GM19240 (cell line): ENCODE data around the gene PDE8A.
"Not testable (repeated sequence)": the region's sequence is repeated elsewhere in the genome, so short reads cannot be mapped to it uniquely, and the experiment has no call there.

Experiments
- DNase-seq: peaks from one replicate; pipeline ENCODE4 v3.0.0; 2011; ENCODE audit warnings: low spot score; ENCODE audit not compliant: insufficient read length

PDE8A gene

DNA sequence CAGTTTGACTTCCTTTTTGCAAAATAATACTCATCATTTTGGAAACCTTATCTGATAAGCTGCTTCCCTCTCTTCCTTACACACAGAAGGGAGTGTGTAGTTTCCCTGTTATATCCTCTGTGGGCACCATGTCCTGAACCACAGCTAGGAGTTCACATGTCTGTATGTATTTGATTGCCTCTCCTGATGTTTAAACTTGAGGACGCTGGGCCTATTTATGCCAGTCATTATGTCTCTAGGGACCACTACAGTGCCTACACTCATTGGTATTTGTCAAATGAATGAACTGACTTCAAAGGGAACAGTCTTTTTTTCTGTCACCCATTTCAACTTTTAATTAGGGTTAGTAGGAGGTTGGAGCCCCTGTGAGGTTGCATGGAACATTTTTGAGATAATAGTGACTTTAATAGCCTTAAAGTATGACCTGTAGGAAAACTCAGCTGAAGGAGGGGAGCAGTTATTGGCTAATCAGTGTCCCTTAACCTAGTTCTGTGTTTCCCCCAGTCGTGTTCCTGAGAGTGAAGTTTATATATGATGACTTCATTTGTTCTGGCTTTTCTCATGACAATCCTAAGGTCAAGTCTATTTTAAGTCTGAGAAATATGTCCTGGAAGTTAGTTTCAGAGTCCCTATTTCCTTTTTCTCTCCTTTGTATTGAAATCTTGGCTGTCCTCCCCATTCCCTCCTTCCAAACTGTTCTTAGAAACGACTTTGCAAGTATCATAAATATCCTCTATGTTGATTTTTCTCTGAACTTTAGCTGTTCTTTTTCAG is 28.9 kb downstream of the PDE8A start:
- DNase-seq = no peak

GRCh38 chr15:85011160-85011571 is 29.5 kb downstream of the PDE8A start:
- DNase-seq = no peak

- not testable (repeated sequence) for DNase-seq
These were observed 30.1 kb downstream of the PDE8A start for GRCh38 chr15:85011724-85012123.

- no peak for DNase-seq
These were observed 32.1 kb downstream of the PDE8A start for GRCh38 chr15:85013785-85014184.

DNA sequence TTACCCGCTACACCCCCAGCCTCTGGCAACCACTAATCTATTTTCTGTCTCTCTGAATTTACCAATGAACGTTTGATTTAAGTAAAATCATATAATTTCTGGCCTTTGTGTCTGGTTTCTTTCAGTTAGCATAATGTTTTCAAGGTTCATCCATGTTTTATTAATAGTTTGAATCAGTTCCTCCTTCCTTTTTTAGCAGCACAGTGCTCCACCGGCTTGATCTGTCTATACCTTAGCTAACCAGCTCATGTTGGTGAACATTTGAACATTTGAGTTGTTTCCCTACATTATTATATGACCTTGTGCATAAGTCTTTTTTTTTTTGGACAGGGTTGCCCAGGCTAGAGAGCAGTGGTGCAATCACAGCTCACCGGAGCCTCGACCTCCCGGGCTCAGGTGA is 33.3 kb downstream of the PDE8A start:
- no peak for DNase-seq

DNA sequence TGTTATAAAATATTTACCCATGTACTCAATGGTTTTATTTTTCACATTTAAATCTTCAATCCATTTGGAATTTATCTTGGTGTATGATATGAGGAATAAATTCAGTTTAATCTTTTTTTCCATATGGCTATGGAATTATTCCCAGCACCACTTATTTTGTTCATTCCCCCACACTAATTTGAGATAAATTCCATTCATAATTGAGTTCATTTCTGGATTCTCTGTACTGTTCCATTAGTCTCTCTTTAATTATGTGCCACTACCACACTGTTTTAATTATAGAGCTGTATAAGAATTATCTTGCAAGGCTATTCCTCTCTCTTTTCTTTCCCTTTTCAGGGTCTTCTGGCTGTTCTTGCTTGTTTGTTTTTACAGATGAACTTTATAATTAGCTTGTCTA is 34.6 kb downstream of the PDE8A start:
- DNase-seq = no peak

DNA sequence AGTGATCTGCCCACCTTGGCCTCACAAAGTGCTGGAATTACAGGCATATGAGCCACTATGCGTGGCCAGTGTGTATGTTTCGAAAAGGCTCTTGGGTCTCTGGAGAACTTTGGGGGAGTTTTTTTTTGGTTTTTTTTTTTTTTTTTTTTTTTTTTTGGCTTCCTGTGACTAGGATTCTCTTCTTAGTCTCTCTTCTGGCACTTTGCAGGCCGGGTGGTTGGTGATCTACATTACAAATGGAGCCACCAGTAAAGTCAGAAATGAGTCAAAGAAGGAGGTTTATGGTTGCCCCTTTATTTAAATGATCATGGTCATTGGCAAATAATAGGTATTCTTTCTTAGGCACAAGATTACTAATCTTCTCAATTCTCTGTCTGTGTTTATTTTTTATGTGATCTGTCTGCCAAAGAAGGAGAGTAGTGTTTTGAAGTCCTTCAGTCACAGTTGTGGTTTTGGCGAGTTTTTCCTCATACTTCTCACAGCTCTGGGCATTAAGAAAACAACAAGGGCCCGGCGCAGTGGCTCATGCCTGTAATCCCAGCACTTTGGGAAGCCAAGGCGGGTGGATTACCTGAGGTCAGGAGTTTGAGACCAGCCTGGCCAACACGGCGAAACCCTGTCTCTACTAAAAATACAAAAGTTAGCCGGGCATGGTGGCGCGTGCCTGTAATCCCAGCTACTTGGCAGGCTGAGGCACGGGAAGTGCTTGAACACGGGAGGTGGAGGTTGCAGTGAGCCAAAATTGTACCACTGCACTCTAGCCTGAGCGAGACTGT is 38.3 kb downstream of the PDE8A start:
- no peak for DNase-seq

GRCh38 chr15:85021409-85021808 is 39.8 kb downstream of the PDE8A start:
- DNase-seq = no peak

DNA sequence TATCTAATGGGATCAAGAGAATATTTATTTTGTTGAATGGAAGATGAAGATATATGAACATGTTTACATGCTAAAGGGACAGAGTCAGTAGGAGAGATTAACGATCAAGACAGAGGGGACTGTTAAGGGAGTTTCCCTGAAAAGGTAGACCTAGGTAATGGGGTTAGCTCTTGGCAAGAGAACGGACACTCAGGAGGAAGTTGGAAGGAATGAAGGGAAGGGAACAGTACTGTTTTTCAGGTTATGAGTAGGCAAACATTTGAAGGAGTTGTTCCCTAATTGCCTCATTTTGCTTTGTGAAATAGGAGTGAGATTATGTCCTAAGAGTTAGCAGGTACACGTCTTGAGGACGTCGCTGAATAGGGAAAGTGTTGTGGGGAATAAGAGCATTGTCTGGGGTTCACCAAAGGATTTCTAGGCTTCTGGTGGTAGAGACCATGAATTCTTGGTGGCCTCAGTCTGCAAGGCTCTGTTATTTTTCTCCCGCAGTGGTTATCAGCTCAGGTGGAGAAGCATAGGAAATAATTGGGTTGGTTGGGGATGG is 41.3 kb downstream of the PDE8A start:
- DNase-seq = no peak

- no peak for DNase-seq
These were observed 42.3 kb downstream of the PDE8A start for GRCh38 chr15:85024003-85024402.

- DNase-seq = no peak
These were observed 43.1 kb downstream of the PDE8A start for GRCh38 chr15:85024509-85025336.

DNA sequence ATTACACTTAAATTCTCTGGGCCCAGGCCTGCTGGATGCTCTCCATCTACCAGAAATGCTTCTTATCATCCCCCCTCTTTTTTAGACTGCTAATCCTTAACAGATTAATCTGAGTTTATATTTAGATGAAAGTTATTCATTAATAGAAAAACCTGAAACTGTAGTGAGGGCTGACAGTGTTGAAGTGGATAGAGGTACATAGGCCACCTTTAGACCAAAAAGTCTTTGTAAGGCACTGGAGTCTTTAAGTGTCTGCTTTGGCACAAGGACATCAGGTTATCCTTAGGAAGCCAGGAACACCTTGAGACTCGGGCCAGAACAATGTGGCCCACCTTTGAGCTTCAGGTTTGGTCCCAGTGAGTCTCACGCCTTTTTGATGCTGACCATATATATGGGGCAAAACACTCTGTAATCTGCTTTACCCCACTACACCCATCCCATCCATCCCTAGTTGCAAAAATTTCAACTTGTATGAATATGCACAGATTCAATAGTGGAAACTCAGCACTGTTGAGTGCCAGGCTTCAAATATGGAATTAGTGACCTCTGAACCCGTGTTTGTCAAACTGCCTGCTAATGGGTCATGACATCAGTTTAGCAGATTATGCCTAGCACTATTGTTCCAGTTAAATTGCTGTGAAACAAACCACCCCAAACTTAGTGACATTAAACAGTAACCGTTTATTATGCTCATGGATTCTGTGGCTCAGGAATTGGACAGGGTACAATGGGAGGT is 44.0 kb downstream of the PDE8A start:
- no peak for DNase-seq

DNA sequence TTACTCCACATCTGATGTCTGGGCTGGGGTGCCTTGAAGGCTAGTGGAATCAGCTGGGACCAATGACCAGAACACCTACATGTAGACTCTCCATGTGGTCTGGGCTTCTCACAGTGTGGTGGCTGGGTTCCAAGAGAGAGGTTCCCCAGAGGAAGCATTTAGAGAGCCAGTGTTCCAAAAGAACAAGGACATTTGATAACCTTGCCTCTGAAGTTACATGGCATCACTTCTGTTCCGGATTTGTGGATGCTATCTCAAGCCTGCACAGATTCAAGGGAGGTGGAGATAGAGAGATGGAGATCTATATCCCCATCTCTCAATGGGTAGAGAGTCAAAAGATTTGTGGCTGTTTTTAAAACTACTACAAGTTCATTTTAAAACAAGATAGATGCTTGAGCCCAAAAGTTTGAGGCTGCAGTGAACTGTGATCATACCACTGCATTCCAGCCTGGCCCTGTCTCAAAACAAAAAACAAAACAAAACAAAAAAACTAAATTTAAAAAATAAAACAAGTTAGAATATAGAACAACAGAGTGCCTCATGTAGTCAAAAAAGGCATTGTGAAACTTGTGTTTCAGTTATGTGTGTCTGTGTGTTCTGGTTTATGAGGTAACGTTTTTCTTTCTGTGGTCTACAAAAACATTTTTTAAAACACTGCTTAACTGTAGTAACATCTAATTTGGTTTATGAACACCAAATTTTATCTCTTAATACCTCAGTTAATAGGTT is 44.8 kb downstream of the PDE8A start:
- no peak for DNase-seq

DNA sequence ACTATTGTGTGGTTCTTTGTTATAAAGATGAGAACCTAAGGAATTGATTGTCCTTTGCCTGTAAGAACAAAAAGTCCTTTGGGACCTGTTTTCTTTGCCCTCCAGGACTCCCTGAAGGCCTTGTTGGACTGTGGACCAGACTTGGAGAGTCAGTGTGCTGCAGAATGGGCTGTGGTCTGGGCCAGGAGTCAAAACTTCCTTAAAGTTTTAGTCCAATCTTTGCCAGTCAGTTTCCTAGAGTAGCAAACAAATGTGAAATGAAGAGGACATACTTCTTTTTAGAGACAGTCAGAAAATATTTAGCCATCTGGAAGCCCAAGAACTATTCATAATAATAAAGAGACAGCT is 45.4 kb downstream of the PDE8A start:
- no peak for DNase-seq

GRCh38 chr15:85027421-85027820 is 45.8 kb downstream of the PDE8A start:
- no peak for DNase-seq

DNA sequence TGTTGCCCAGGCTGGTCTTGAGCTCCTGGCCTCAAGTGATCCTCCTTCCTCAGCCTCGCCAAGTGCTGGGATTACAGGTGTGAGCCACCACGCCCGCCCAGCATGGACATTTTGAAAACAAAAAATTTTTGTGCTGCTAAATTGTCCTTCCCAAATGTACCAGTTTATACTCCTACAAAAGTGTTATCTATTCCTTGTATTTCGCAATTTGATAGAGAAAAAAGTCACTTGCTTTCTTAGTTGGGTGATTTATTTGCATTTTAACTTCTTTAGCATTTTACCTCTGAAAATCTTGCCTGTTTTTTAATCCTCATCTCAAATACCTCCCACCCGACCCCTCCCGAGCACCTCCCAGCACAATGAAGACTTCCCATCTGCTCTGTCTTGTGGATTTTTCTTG is 46.8 kb downstream of the PDE8A start:
- DNase-seq = no peak

DNA sequence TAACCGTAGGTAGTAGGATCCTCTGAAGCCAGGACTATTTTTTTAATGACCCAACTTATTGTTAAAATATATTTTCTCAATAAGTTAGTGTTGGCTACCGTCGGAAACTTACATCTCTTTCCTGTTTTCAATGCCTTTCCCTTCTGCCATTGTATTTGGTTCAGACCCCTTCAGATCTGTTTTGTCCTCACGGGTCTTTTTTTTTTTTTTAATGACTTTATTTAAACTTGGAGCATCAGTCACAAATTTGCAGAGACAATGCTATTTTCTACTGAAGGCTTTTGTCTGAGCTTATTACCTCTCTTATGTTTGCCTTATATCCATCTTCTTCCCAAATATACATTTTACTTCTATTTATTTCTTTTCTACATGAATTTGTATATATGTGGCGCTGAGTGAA is 47.6 kb downstream of the PDE8A start:
- DNase-seq = no peak

DNA sequence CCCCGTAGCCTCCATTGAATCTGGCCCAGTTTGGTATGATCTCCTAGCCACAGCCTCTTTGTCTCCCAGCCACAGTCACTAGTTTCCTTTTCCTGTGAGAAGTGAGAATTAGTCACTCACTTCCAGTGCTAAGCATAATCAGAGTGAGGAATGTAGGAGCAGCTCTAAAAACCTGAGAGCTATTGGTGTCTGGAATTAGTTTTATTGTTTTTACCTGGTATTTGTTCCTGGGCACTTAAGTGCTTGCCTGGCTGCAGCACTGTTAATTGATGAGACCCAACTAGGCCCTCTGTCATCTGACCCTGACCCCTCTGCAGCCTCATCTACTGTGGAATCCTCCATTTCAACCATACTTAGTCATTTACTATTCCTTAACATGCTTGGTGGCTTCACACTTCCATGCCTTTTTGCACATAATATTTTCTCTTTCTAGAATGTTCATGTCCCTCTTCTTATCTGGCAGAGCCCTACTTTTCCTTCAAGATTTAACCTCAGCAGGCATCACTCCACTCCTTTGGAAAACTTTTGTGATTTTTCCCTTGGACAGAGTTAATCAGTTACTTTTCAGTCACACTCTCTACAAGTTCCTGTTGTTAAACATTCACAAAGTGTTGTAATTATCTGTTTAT is 48.8 kb downstream of the PDE8A start:
- no peak for DNase-seq

DNA sequence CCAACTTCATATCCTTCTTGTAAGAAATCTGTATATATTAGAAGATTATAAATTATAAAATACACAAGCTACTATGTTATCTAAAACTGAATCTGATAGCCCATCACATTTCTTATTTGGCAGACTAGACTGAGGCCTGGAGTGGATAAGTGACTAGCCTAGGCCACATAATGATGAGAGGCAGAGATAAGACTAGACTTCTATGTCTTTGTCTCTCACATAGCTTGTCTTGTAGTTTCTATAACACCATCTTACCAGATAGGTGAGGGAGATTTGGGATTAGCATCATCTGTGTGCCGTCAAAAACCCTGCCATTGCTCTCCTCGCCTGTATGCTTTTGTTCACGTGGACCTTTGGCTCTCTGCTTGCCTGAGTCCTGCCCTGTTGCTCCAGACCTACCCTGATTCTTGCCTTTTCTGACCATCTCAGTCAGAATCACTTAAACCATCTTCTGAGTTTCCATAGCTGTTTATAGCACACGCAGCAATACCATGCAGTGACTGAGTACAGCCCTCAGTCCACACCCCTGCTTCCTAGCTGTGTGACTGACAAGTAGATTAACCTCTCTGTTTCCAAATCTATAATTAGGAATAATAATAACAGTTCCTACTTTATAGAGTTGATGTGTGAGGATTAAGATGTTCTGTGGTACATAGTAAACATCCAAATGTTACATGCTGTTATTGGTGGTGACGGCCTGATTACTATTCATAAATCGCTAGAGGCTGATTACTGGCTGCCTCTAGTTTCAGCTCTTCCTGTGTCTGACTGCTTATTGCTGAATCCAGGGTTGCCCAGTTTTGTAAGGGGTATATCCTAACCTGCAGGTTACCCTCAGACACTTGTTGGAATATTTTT is 49.7 kb downstream of the PDE8A start:
- no peak for DNase-seq
